Islet of Langerhans (tissue), 1 donor: ENCODE data around the gene WDR45.

Experiments used
- FAIRE-seq: peaks from one replicate; lab custom pipeline; 2011; peaks lifted over from hg19 to GRCh38; lab: Jason Lieb, UNC

WDR45 gene

DNA sequence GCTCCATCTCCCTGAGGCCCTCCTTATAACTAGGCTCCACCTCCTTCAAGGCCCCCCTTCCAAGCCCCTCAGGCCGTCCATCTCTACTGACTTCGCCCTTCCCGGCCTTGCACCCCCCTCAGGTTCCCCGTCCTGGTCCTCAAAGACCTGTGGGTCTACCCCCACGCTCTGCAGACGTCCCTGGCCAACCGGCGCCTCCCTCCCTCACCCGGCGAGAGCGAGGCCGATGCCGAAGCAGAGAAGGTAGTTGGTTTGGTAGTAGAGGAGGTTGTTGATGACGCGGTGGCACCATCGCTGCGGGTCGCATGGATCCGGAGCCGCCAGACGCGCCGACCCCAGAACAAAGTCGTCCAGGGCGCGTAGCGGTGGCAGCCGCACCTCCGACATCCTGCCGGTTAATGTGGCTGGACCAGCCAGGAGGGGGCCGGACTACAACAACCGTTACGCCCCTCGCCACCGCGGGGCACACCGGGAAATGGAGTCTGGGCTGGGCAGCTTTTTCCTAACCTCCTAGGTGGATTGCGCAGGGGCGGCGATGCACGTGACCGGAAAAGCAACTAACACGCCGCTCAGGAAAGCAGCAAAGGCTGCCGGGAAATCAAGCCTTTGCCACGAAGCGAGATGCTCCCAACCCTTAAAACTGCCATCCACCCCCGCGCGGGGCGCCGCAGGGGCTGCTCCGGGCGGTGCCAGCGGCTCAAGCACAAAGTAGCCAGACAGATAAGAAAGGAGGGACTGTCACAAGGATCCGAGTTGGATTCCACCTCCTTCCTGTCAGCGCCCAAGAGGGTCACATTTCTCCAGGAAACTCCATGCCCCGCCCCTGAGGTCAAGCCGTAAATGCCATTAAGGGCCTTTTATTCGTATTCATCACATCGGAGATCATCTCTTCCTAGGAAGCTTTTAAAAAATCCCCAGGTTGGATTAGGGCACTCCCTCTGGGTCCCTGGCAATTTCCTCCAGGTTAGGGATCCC, 5.8 kb downstream of the WDR45 start, which contains the start of gene PRAF2:
Gene PRAF2, minus strand, starts transcription at position 402 of the 975 bp plus-strand sequence. Its CDS starts 15 bp downstream, at position 387.
- peak; percentile 89 for FAIRE-seq

DNA sequence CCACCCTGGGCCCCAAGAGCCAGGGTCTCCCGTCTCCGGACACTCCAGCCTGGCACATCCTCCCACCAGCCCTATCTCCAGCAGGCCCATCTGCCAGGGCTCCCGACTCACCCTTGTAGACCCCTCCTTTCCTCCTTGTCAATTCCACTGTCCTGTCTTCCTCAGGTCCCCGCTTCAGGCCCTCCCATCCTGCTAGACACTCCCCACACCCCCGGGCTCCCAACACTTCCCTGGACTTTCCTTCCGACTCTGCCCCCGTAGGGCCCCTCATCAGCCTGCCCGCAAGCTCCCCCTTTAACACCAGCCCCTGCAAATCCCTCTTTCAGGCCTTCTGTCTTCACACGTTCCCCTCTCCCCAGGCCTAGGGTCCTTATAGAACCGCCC, 7.0 kb downstream of the WDR45 start:
- FAIRE-seq: no peak

DNA sequence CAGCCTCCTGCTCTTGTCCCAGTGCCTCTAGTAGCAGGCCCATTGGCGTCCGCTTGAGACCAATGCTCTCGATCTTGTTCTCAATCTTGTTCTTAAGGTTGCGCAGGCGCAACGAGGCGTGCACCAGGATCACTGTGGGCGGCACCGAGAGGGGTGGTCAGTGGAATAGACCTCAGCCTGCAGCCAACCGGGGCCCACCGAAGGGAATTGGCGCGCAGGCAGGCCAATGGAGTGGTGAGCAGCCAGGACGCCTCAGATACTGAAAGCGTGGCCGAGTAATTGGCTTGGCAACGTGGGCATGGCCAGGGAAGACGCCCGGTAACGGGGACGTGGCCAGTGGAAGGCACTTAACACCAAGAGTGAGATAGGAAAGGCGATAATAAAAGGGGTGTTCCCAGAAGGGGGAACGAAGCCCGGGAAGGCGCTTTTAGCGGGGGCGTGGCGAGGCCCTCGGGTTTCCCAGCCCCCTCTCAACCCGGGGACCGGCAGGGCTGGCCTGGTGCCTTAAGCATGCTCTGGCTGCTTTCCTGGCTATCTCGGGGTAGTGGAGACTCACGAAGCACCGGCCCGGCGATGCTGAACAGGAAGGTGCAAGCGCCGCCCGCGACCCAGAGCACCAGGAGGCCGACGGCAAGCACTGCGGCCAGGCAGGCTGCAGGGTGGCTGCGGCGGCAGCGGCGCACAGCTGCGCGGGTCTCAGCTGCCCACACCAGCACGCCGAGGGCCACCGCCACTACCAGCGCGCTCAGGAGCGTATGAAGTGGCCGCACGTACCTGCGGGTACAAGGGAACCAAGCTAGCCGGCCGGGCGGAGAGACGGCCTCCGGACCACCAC, 7.6 kb downstream of the WDR45 start:
- no peak for FAIRE-seq

DNA sequence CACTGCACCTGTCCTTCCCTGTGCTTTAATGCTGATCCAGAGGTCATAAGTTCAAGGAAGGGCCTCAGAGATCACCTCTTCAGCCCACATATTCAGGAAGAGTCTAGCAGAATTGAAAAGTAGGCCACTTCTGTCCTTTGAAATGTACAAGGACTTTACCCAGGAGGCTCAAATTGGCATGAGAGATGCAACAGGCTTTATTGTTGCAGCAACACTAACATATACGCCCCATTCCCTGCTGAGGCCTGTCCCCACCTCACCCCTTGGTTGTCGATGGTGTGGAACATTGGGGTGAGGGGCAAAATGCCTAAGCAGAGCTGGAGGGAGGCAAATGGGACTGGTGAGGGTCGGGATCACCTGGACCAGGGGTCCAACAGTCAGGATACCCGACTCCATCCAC, 8.7 kb downstream of the WDR45 start:
- FAIRE-seq: no peak

DNA sequence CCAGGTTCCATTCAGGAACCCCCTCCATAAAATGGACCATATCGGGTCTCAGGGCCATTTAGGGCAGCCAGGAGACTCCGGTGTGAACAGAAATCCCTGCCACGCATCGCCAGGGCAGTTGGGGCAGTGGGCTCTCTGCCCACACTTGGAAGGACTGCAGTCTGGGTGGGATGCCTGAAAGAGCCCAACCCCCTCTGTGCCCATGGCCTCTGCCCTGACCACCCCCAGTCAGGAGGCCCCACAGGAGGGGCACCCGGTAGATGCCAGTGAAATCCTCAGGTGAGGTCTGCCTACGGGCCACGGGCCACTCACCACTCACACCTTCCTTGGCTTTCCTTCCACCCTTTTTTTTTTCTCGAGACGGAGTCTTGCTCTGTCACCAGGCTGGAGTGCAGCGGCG, 10.6 kb downstream of the WDR45 start:
- no peak for FAIRE-seq

DNA sequence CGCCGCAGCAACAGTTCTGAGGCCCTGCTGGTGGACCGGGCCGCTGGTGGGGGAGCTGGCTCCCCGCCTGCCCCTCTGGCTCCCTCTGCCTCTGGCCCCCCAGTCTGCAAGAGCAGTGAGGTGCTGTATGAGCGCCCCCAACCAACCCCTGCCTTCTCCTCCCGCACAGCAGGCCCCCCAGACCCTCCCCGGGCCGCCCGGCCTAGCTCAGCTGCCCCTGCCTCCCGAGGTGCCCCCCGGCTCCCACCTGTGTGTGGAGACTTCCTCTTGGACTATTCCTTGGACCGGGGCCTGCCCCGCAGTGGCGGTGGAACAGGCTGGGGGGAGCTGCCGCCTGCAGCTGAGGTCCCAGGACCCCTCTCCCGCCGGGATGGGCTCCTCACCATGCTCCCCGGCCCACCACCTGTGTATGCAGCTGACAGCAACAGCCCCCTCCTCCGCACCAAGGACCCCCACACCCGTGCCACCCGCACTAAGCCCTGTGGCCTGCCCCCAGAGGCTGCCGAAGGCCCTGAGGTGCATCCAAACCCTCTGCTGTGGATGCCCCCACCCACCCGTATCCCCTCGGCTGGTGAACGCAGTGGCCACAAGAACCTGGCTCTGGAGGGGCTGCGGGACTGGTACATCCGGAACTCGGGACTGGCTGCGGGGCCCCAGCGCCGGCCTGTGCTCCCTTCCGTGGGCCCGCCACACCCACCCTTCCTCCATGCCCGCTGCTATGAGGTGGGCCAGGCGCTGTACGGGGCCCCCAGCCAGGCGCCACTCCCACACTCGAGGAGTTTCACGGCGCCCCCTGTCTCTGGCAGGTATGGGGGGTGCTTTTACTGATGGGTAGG, 12.2 kb downstream of the WDR45 start:
- no peak for FAIRE-seq

DNA sequence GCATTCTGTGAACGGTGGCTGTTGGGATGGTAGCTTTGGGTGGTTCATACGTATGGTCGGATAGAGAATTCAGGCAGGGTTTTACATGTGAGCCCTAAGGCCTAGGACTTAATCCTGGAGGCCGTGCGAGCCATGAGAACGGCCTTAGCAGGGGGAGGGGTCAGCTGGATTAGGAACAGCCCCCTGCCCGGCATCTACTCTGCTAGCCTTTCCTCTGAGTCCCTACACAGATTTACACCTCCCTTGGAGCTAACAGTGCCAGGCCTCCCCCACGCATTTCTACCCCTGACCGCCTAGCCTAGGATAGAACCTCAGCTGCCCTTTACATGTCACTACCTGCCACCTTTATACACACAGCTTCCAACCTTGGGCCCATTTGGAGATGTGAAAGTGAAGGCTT, 13.0 kb downstream of the WDR45 start:
- no peak for FAIRE-seq

DNA sequence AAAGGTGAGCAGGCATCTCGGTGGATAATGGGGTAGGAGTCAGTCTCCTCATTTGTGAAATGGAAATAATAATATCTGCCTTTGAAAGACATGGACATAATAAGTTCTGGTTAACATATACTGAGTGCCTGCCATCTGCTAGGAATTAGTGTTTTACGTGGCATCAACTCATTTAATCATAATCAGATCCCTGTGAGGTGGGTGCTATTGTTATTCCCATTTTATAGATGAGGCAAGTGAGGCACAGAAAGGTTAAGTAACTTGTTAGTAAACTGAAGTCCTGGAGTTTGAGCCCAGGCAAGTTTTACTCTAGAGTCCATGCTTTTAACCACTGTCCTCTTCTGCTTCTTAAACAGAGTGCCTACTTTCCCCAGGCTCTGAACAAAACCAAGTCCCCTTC, 13.4 kb downstream of the WDR45 start:
- FAIRE-seq: no peak

DNA sequence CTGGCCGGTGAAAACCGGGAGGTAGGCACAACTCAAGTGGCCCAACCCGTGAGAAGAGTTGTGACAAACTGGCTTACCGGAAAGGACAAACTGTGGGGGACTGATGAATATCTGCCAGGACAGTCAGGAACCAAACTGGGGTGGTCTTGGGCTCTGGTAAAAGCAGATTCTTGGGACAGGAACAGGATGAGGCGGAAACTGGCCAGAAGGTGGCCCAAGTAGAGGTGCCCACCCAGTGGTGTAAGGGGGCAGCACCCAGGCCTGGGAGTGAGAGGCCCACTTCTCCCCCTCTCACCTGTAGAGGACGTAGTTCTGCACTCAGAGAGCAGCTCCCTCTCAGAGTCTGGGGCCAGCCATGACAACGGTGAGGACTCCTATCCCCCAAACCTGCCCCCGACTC, 15.0 kb downstream of the WDR45 start:
- FAIRE-seq: no peak

DNA sequence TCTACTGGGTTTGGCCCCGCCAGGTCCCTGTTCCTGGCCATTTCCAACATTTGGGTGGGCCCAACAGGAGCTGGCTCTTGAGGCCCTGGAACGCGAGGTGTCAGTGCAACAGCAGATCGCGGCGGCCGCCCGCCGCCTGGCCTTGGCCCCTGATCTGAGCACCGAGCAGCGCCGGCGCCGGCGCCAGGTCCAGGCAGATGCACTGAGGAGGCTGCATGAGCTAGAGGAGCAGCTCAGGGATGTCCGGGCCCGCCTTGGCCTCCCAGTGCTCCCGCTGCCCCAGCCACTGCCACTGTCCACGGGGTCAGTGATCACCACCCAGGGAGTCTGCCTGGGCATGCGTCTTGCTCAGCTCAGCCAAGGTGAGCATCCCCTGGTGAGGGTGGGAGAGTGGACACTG, 15.4 kb downstream of the WDR45 start:
- FAIRE-seq: no peak

DNA sequence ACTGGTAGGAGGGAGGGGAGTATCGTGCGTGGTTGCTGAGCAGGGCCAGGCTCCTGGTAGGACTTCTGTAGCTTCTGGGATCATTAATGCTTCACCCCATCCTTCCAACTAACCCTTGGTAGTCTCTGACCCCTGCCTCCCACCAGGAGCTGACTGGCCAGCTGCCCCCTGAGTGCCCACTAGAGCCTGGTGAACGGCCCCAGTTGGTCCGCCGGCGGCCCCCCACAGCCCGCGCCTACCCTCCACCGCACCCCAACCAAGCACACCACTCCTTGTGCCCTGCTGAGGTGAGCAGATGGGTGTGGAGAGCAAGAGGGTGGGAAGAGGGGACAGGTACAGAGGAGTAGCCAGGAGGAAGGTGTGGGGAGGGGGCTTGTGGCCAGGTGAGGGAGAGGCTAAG, 16.0 kb downstream of the WDR45 start:
- no peak for FAIRE-seq

DNA sequence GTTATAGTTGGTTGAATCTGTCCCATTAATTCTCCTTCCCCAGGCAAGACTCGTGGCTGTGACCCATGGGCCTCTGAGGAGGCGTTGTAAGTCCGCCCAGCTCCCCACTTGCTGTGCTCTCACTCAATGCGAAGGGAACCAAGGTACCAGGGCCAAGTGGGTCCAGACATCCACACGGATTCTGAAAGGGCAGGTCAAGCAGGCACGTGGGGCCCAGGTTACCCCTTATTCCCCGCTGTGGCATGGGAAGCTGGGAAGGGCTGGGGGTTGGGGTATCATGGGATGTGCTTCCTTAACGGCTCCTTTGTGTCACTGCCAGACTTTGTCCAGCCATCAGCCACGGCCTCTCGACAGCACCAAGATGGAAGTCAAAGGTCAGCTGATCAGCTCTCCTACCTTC, 17.8 kb downstream of the WDR45 start:
- no peak for FAIRE-seq

DNA sequence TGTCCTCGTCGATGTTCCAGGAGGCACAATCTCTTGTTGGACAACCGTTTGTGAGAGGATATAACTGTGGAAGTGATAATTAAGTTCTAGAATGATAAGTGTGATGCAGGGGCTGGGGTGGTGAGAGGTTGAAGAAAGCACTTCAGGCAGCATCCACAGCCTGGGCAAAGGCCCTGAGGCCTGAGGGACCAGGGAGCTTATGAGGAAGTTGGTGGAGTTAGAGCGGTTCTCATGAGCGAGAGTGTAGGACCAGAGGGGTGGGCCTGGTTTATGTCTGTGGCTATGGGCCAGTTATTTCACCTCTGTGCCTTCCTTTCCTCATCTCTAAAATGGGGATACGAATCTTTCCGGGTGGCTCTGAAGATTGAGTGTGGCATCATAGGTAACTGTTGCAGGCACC, 18.2 kb downstream of the WDR45 start:
- no peak for FAIRE-seq

DNA sequence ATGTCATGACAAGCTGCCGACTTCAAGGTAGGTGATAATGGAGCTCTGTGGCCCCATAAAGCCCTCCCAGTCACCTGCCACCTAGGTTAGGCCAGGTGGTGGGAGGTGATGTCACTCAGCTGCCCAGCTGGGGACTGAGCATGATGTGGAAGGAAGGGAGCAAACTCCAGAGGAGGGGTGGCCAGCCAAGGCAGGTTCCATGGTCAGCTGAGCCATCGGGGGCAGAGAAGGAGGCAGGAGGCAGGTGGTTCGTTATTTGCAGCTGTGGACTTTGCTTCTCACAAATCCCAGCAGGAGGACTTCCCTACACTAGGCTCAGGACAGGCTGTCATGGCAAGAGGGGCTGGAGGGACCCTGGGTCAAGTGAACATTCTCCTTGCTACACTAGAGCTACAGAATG, 18.8 kb downstream of the WDR45 start:
- no peak for FAIRE-seq

DNA sequence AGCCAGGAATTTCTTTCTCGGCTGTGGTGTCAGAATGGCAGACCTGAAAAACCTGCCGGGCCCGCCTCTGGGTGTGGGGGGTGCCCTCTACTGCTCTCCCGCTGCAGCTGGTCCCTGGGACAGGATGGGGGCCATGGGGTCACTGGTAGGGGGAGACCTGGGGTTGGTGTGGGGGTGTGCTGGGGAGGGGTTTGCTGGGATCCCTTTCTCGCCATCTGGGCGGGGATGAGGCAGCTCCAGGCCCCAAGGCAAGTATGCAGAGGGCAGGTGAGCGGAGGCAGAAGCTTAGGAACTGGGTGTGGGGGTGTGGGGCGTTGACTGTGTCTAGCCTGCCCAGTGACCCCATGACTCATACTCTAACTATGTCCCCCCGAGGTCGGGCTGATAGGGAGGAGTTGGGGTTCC, 20.0 kb downstream of the WDR45 start:
- FAIRE-seq: no peak

DNA sequence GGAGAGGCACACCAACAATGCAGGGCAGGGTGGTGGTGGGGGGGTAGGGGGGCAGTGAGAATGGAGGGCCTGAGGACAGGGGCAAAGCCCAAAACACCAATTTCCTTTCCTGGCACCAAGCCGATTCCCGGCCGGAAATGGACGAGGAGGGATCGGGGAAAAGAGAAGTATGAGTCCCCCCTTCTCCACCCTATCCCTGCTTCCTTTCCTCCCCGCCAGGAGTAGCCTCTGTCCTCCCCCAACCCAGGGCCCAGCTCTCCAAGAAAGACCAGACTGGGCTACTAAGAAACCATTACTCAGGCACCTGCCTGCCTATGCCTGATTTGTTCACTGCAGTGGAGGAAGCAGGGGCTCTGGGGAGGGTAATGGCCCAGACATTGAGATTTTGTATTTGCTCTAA, 20.5 kb downstream of the WDR45 start:
- FAIRE-seq: no peak

DNA sequence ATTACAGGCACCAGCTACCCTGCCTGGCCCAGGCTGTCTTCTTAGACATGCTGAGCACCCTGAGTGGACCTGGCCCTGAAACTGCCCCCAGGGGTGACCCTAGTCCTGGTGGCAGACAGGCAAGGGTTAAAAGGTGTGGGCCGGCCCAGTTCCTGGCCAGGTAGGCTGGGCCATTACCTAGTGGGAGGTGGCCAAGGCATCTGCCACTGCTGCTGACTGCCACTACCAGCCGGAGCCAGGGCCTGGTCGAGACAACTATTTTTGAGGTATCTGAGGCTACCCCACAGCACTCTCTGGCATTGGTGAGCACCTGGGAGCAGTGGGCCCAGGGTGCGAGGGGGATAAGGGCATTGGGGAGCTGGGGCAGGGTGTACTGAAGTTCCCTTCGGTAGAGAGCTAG, 20.9 kb downstream of the WDR45 start, which contains the start of gene CCDC120:
Gene CCDC120, plus strand, starts transcription at position 206 of the 400 bp plus-strand sequence. CDS start 3,043 bp downstream, outside the sequence.
- FAIRE-seq: no peak

DNA sequence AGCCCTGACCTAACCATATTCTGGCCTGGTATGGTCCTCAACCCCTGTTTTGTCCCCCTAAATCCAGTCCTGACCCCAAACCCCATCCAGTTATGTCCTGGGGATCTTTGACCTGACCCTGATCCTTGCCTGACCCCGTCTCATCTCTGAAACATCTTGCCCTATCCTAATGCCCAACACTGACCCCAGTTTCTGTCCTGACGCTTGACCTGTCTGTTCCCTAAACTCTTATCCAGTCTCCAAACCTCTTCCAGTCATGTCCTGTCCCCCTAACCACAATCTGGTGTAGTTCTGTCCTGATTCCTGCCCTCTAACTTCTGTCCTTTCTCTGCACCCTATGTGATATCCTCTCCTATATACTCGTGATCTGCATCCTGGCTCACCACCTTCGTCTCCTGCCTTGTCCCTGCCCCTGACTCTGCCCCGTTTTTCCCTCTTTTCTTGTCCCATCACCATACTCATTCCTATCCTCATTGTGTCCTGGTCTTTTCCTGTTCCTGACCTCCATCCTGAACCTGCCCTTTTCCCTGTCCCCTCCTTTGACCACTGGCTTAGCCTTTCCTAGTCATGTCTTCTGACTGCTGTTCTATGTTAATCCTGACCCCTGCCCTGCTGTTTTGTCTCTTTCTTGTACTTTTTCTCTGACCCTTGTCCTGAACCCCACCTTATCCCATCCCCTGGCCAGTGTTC, 25.5 kb downstream of the WDR45 start:
- no peak for FAIRE-seq

DNA sequence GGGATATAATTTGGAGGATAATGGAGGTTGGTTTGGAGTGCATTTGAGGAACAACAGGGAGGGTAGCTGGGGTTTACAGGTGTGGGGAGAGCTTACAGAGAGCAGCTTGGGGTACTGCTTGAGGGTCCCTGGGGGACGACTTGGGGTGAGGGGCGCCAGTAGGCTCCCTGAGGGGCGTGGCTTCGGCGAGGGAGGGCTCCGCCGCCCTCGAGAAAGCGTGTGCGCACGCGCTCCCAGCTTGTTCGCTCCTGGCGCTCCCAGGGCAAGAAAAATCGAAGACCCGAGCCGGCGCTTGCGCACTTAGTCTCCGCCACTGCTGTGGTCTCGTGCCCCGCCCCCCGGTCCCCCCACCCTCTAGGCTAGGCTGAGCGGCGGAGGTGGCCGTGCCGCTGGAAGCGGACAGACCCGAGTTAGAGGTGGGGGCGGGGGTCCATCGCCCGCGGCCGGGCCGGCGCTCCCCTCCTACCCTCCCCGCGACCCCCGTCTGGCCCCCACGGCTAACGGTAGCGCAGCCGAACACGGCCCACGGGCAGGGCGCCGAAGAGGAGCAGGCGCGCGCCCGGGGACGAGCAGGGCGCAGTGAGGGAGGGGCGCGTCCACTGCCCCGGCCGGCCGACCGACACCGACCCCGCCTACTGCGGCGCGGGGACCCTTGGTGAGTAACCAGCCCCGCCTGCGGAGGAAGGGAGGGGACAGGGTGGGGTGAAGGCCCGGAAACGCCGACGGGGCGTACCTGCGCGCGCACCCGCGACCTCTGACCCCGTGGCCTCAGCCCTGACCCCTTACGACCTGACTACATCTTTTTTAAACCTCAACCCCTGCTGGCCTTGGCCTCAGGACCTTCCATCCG, 26.2 kb downstream of the WDR45 start:
- peak; percentile 53 for FAIRE-seq

DNA sequence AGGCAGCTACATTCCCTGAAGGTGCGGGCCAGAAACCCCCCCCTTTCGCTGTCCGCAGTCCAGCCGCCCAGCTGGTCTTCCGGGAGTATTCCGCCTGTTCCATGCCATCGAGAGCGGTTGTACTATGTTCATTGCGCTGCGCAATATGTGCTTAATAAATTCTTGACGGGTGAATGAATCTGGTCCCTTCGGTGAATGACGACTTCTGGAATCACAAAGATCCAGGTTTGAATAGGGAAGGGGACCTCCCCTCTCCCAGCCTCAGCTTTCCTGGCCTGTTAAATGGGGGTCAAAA, 35.8 kb downstream of the WDR45 start:
- FAIRE-seq: no peak
